ENCODE data around the gene SMYD5. TPM values are rescaled to one million over a fixed set of nuclear protein-coding genes. Genes with fewer than 3 reads are reported as not detected.

The SMYD5 gene
- total RNA-seq, 4 donors from 2014 or later = 13.8 to 32.4 (median 18.7) TPM

DNA sequence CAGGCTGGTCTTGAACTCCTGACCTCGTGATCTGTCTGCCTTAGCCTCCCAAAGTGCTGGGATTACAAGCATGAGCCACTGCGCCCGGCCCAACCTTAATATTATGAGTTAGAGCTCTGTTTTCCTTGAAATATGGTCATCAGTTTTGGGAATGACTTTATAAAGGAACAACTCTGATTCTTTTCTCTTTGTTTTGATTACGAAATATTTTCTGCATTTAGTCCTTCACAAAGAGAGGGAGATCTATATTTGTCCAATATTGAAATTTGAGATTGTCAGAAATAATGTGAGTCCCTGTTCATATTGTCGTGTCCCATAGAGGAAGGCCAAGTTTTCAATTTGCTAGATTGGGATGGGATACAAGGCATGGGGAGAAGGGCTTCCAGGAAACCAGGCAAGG is 3.1 kb downstream of the SMYD5 start:
- peaks cover 0 to 41% (median 0%) of the 10 kb centered on the region in 3 donors for H3K36me3 ChIP-seq
- TF ChIP-seq, protein P1, sequence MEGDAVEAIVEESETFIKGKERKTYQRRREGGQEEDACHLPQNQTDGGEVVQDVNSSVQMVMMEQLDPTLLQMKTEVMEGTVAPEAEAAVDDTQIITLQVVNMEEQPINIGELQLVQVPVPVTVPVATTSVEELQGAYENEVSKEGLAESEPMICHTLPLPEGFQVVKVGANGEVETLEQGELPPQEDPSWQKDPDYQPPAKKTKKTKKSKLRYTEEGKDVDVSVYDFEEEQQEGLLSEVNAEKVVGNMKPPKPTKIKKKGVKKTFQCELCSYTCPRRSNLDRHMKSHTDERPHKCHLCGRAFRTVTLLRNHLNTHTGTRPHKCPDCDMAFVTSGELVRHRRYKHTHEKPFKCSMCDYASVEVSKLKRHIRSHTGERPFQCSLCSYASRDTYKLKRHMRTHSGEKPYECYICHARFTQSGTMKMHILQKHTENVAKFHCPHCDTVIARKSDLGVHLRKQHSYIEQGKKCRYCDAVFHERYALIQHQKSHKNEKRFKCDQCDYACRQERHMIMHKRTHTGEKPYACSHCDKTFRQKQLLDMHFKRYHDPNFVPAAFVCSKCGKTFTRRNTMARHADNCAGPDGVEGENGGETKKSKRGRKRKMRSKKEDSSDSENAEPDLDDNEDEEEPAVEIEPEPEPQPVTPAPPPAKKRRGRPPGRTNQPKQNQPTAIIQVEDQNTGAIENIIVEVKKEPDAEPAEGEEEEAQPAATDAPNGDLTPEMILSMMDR (IDR thresholded peaks at IDR 0.05) = no peak
- no peak for TF ChIP-seq EP300 (IDR thresholded peaks at IDR 0.05)
- peaks cover 0 to 32% (median 12%) of the 10 kb centered on the region in 4 donors for H3K4me1 ChIP-seq
- no peak for DNase-seq (ENCODE audit: low spot score in 2 of 2)
- no peak overlapping the region for H3K27ac ChIP-seq
- 82 to 89% methylated on average over 5 of the region's 5 CpGs for WGBS, 2 donors
- no peaks in the 10 kb centered on the region for H3K27me3 ChIP-seq
- H3K9me3 ChIP-seq = no peaks in the 10 kb centered on the region
- H3K4me3 ChIP-seq = no peak overlapping the region

DNA sequence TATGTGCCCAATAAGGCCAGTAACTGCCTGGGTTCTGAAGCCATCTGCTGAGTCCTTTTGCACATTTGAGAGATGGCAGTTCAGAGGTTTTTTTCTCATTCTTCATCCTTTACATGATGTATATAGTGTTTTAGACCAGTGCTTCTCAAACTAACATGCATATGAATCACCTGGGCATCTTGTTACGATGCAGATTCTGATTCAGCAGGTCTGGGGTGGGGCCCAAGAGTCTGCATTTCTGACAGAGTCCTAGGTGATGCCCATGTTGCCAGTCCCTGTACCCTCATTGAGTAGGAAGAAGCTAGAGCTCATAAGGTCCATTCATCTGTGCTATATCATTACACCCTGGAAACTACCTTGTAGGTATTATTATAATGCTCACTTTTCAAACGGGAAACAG is 3.8 kb downstream of the SMYD5 start:
- DNase-seq (ENCODE audit: low spot score in 2 of 2) = no peak
- Histone ChIP-seq H3K27me3 (no peaks in the 10 kb centered on the region), H3K36me3 (peaks cover 0 to 47% (median 3%) of the 10 kb centered on the region in 3 donors), H3K4me1 (peaks cover 0 to 25% (median 7%) of the 10 kb centered on the region in 4 donors), H3K9me3 (no peaks in the 10 kb centered on the region), H3K4me3 (no peak overlapping the region), H3K27ac (no peak overlapping the region)
- TF ChIP-seq POLR2A (IDR thresholded peaks at IDR 0.05) (no peak), EP300 (IDR thresholded peaks at IDR 0.05) (no peak)
- TF ChIP-seq, protein P1 (IDR thresholded peaks at IDR 0.05) = no peak
- 85 to 95% methylated on average over 2 of the region's 2 CpGs for WGBS, 2 donors

DNA sequence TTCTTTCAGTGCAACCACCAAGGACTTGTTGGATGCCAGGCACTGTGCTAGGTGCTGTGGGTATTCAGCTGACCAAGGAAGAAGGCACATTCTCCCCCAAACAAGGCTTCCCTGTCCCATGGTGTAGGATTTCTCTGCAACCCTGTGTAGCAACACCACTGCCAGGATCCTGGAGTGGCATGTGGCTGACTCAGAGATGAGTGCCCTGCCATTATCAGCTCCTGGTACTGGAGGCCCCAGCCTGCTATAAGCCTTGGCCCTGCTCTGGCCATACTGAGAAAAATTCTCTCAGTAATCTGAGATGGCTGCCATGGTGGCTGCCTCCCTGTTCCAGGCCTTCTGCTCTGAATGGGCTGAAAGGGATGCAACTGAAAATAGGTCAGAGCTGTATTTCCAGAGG is 4.3 kb downstream of the SMYD5 start:
- TF ChIP-seq EP300 (IDR thresholded peaks at IDR 0.05) = no peak
- TF ChIP-seq, protein P1 (IDR thresholded peaks at IDR 0.05) = no peak
- Histone ChIP-seq H3K27ac (no peak overlapping the region), H3K36me3 (peaks cover 0 to 52% (median 5%) of the 10 kb centered on the region in 3 donors), H3K27me3 (no peaks in the 10 kb centered on the region), H3K4me3 (no peak overlapping the region), H3K9me3 (no peaks in the 10 kb centered on the region), H3K4me1 (peaks cover 0 to 20% (median 6%) of the 10 kb centered on the region in 4 donors)
- no peak for DNase-seq (ENCODE audit: low spot score in 2 of 2)

DNA sequence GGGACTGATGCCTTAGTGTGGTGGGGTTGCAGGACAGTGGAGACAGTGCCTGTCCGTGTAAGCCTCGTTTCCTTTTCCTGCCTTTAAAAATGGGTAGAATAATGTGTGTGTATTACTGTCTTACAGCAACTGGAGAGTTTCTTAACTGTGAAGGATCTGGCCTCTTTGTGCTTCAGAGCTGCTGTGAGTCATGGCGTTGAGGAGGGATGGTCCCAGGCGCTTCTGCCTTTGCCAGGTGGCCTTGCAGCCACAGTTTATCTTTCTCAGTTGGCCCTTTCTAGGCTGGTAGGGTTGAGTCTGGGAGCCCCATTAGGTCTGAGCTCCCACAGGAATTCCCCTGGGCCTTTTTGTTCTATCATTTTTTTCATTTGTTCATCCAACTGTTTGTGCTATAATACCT is 9.8 kb downstream of the SMYD5 start:
- H3K4me3 ChIP-seq = no peak overlapping the region
- no peak for DNase-seq (ENCODE audit: low spot score in 2 of 2)
- H3K27me3 ChIP-seq = no peaks in the 10 kb centered on the region
- TF ChIP-seq, protein P1 (IDR thresholded peaks at IDR 0.05) = no peak
- TF ChIP-seq POLR2A (IDR thresholded peaks at IDR 0.05) = no peak
- no peak for TF ChIP-seq EP300 (IDR thresholded peaks at IDR 0.05)
- no peak overlapping the region for H3K27ac ChIP-seq
- H3K4me1 ChIP-seq = no peaks in the 10 kb centered on the region
- 83 to 85% methylated on average over 4 of the region's 4 CpGs for WGBS, 2 donors
- no peaks in the 10 kb centered on the region for H3K9me3 ChIP-seq
- peaks cover 0 to 100% (median 5%) of the 10 kb centered on the region in 3 donors for H3K36me3 ChIP-seq

DNA sequence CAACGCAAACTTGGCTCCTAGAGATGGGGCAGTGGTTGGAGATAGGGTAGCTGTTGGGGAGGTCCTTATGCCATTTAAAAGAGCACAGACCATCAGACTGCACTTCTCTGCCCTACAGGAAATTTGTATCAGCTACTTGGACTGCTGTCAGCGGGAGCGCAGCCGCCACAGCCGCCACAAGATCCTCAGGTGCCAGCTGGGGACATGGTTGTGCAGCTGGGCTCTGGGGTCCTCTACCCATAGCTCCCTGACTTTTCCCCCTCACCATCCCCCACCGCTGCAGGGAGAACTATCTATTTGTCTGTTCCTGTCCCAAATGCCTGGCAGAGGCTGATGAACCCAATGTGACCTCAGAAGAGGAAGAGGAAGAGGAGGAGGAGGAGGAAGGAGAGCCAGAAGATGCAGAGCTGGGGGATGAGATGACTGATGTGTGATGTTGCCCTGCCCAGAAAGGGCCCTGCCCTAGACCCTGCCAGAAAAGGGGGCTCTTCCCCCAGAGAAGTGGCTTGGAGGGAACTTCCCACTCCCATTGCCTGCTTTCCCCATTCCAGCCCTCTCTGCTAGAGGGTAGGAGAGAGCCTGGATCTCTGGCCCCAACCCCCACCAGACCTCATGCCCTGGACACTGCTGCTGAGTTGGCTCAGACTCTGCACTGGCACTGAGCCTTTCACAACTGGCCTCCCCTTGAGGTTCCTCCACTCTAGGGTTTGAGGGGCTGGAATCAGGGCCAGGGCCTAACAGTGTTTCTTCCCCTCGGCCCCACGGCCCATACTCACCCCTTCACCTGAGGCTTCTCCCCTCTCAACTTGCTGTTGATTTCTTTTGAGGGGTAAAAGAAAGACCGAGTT is 11.7 kb downstream of the SMYD5 start:
- TF ChIP-seq EP300 (IDR thresholded peaks at IDR 0.05) = no peak
- no peak for TF ChIP-seq POLR2A (IDR thresholded peaks at IDR 0.05)
- TF ChIP-seq, protein P1 (IDR thresholded peaks at IDR 0.05) = no peak
- H3K36me3 ChIP-seq = peaks cover 0 to 94% (median 5%) of the 10 kb centered on the region in 3 donors
- DNase-seq (ENCODE audit: low spot score in 2 of 2) = no peak
- H3K27me3 ChIP-seq = no peaks in the 10 kb centered on the region
- no peak overlapping the region for H3K27ac ChIP-seq
- H3K4me1 ChIP-seq = no peaks in the 10 kb centered on the region
- H3K4me3 ChIP-seq = no peak overlapping the region
- H3K9me3 ChIP-seq = no peaks in the 10 kb centered on the region
- WGBS, 2 donors = 81 to 84% methylated on average over 9 of the region's 9 CpGs
